Skin epidermis (tissue), 12 donors: Measurements from ENCODE around the gene NF1.

ENCODE experiments used
- H3K27ac ChIP-seq, 21 experiments: fragments of 200-600 bp; sonication (generic) in 11 of 21; one replicate each; pipeline ENCODE4 v1.5.0; 2020; ENCODE audit warnings: mild to moderate bottlenecking in 3 of 21, inconsistent platforms in 2 of 21, moderate library complexity in 2 of 21
- H3K4me3 ChIP-seq, 7 experiments: fragments of 200-600 bp; sonication (generic) in 2 of 7; one replicate each; pipeline ENCODE4 v1.5.0; 2020; ENCODE audit warnings: inconsistent platforms in 2 of 7, mild to moderate bottlenecking in 2 of 7, moderate library complexity in 1 of 7

NF1 gene

GRCh38 chr17:31413081-31413799 is 318.5 kb downstream of the NF1 start:
- Histone ChIP-seq H3K4me3 (no peak overlapping the region), H3K27ac (no peak overlapping the region)

GRCh38 chr17:31413874-31414549 is 319.2 kb downstream of the NF1 start:
- no peak overlapping the region for H3K27ac ChIP-seq

DNA sequence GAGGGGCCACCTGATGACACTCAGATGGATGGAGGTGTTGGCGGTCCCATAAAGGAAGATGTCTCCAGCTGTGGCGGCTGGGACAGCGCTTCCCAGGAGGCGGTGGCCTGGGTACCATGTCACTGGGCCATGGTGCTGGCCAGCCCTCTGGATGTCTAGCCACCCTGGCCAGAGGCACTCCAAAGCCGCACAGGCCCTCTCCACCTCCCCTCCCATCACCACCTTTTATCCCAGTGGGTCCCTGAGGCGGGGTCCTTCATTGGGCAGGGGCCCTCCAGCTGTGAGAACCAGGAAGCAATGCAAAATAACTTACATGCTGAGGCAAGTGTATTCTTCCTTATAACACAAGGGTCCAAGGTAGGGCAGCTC is 319.8 kb downstream of the NF1 start:
- Histone ChIP-seq H3K4me3 (no peak overlapping the region), H3K27ac (no peak overlapping the region)

More at GRCh38 chr17:31413874-31414549, 319.2 kb downstream of the NF1 start:
- H3K4me3 ChIP-seq = no peak overlapping the region

- Histone ChIP-seq H3K27ac (no peak overlapping the region), H3K4me3 (no peak overlapping the region)
These were observed 320.3 kb downstream of the NF1 start for GRCh38 chr17:31415004-31415454.

DNA sequence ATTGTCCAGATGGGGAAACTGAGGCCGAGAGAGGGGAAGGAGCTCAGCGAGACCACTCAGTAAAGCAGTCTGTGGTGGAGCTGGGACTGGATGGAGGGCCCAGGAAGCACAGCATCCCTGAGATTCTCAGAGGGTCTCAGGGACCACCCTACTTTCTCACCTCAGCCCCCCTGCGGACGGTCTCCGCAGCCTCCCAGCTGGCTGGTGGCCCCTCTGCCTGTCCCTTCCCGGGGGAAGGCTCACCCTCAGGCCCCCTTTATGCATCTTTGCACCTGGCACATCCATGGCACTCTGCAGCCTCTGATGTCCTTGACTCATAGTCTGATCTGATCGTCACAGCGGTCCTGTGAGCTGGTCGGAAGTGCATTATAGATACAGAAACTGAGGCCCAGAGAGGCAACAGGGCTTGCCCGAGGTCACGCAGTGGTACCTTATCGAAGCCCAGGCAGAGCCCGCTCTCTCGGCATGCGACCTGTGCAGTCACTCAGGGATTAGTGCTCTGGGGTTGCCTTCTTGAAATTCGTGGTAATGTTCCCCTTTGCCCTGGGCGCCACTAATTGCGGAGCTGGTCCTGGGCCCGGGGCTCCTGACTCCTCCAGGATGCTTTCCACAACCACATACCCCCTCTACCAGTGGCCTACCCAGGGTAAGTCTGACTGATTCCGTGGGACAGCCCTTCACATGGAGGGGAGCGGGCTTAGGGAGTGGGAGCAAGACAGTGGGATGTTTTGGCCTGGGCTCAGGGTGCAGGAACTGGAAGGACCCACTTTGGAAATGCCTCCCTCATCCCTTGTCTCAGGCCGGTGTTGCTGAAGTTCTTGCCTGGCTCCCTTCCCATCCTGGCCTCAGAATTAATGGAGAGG is 321.1 kb downstream of the NF1 start:
- Histone ChIP-seq H3K4me3 (no peak overlapping the region), H3K27ac (no peak overlapping the region)

DNA sequence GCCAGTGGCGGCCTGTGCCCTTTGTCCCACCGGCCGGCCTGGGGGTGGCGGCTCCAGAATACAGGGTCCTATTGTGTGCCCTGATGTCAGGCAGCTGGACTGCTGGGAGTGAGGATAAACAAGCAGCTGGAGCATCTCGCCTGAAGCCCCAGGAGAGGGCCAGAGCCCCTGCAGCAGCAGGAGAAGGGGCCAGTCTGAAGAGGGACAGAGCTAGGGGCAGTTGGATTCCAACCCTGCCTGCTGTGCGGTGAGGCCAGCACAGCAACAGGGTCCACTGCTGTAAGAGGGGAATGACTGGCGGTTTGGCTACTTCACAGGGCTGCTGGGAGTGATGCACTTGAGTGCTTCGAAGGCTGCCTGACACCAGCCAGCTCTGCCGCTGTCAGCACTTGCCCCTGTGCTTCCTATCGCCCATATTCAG is 321.7 kb downstream of the NF1 start:
- Histone ChIP-seq H3K27ac (no peak overlapping the region), H3K4me3 (no peak overlapping the region)

GRCh38 chr17:31417051-31417792 is 322.4 kb downstream of the NF1 start:
- H3K27ac ChIP-seq = no peak overlapping the region

GRCh38 chr17:31418773-31419350 is 324.1 kb downstream of the NF1 start:
- H3K4me3 ChIP-seq = no peak overlapping the region
- no peak overlapping the region for H3K27ac ChIP-seq

More at GRCh38 chr17:31417051-31417792, 322.4 kb downstream of the NF1 start:
- no peak overlapping the region for H3K4me3 ChIP-seq

DNA sequence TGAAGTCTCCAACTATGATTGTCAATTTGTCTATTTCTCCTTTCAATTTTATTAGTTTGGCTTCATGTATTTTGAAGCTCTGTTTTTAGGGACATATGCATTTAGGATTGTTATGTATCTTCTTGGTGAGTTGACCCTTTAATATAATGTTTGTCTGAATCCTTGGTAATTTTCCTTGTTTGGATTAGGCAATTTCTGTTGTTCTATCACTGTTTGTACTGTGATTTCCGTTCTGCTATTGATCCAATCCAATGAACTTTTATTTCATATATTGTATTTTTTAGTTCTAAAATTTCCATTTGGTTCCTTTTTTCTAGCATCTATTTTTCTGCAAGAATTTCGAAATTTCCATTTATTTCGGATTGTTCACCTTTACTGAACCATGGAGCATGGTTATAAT is 327.7 kb downstream of the NF1 start:
- Histone ChIP-seq H3K4me3 (no peak overlapping the region), H3K27ac (no peak overlapping the region)

DNA sequence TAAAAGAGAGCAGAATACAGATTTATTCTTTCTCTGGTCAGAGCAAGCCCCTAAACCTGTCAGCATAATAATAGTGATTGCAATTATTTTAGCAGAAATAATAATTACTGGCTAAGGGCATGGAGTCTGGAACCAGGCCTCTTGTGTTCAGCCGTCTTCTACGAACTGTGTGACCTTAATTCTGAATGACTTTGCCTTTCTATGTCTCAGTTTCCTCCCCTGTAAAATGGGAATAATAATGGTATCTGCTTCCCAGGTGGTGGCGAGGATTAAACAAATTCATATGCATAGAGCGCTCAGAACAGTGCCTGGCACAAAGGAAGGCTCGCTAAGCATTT is 330.1 kb downstream of the NF1 start:
- H3K4me3 ChIP-seq = no peak overlapping the region
- H3K27ac ChIP-seq = no peak overlapping the region

GRCh38 chr17:31425282-31426040 is 330.7 kb downstream of the NF1 start:
- H3K4me3 ChIP-seq = no peak overlapping the region
- H3K27ac ChIP-seq = no peak overlapping the region
